Mucosa of stomach (tissue), 1 donor: ENCODE data around the gene SCARB1.

Experiments used
- H3K27me3 ChIP-seq: one replicate; pipeline ENCODE4 v1.7.0; 2013; ENCODE audit warnings: mild to moderate bottlenecking, low read length; ENCODE audit not compliant: control insufficient read depth, insufficient read depth
- H3K36me3 ChIP-seq: one replicate; pipeline ENCODE4 v1.7.0; 2013; ENCODE audit warnings: low read length; ENCODE audit not compliant: control insufficient read depth, insufficient read depth
- H3K4me1 ChIP-seq: one replicate; pipeline ENCODE4 v1.7.0; 2013; ENCODE audit warnings: mild to moderate bottlenecking, low read length; ENCODE audit not compliant: control insufficient read depth, insufficient read depth
- H3K4me3 ChIP-seq: one replicate; pipeline ENCODE4 v1.7.0; 2013; ENCODE audit warnings: low read length
- H3K9ac ChIP-seq: one replicate; pipeline ENCODE4 v1.7.0; 2013; ENCODE audit warnings: mild to moderate bottlenecking, low read length, moderate library complexity
- H3K9me3 ChIP-seq: one replicate; pipeline ENCODE4 v1.7.0; 2013; ENCODE audit warnings: mild to moderate bottlenecking, low read length, moderate library complexity; ENCODE audit not compliant: control insufficient read depth
- donor health status: Pancreatic carcinoma.

SCARB1 gene

GRCh38 chr12:124765581-124766489, 97.8 kb downstream of the SCARB1 start:
- Histone ChIP-seq H3K4me1 (no peaks in the 10 kb centered on the region), H3K4me3 (no peak overlapping the region), H3K27me3 (no peaks in the 10 kb centered on the region), H3K9ac (no peak overlapping the region), H3K36me3 (no peaks in the 10 kb centered on the region), H3K9me3 (no peaks in the 10 kb centered on the region)

GRCh38 chr12:124764870-124765580, 98.6 kb downstream of the SCARB1 start:
- Histone ChIP-seq H3K4me1 (peaks cover 3% of the 10 kb centered on the region), H3K27me3 (no peaks in the 10 kb centered on the region), H3K4me3 (no peak overlapping the region), H3K36me3 (no peaks in the 10 kb centered on the region), H3K9me3 (no peaks in the 10 kb centered on the region), H3K9ac (no peak overlapping the region)

DNA sequence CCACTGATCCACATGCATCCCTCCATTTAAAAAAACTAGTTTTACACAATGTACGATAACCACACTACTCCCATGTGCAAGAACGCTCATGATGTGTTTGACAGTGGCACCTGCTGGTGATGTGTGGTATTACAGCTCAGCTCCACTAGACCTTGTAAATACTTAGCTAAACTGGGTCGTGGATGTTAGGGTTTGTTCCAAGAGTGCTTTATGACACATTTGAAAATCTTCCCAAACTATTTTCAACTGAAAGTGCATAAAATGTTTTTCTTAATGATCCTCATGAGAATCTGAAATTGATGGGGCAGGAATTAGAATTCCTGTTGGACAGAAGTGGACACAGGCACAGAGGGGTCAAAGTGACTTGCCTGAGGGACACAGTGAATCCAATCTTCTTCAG, 99.2 kb downstream of the SCARB1 start:
- Histone ChIP-seq H3K4me1 (peaks cover 8% of the 10 kb centered on the region), H3K9me3 (no peaks in the 10 kb centered on the region), H3K4me3 (no peak overlapping the region), H3K27me3 (no peaks in the 10 kb centered on the region), H3K9ac (no peak overlapping the region), H3K36me3 (no peaks in the 10 kb centered on the region)

DNA sequence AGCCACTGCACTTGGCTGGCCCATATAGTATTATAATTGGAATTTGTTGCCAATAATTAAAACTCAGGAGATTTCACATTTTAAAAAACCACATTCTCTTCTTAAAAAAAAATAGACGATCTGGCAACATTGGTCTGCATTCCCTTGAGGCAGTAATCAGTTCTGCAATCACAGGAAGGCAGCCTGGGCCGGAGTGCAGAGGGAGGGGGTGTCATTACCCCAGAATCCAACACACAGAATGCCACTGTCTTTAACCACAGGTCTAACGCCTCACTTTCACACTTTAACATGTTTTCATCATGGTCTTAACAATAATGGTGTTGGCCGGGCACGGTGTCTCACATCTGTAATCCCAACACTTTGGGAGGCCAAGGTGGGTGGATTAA, 100.1 kb downstream of the SCARB1 start:
- no peaks in the 10 kb centered on the region for H3K36me3 ChIP-seq
- peaks cover 8% of the 10 kb centered on the region for H3K4me1 ChIP-seq
- H3K4me3 ChIP-seq = no peak overlapping the region
- no peaks in the 10 kb centered on the region for H3K27me3 ChIP-seq
- no peaks in the 10 kb centered on the region for H3K9me3 ChIP-seq
- H3K9ac ChIP-seq = no peak overlapping the region

DNA sequence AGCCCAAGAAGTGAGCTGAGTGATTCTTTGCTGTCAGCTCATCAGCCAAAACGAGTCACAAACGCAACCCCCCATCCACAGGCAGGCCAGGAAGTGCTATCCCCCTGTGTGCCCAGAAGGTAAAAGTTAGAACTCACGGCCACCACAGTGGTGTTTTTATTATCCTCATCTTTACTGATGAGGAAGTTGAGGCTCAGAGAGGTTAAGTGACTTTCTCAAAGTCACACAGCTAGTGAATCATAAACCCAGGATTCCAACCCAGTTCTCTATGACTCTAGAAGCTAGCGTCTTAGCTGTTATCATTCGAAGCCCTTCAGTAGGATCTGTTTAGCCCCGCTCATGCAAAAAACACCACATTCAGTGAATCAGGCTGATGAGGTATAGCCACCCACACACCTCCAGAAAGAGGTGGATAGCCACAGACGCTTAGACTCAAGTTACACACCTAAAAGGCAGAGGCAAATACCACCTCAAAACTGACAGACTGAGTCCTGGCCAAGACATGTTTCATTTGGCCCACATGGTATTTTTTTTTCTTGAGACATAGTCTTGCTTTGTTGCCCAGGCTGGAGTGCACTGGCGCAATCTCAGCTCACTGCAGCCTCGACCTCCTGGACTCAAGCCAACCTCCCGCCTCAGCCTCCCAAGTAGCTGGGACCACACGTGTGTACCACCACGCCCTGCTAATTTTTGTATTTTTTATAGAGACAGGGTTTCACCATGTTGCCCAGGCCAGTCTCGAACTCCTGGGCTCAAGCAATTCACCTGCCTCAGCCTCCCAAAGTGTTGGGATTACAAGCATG, 100.7 kb downstream of the SCARB1 start:
- no peaks in the 10 kb centered on the region for H3K36me3 ChIP-seq
- H3K4me1 ChIP-seq = peaks cover 8% of the 10 kb centered on the region
- H3K9ac ChIP-seq = no peak overlapping the region
- no peak overlapping the region for H3K4me3 ChIP-seq
- H3K9me3 ChIP-seq = no peaks in the 10 kb centered on the region
- no peaks in the 10 kb centered on the region for H3K27me3 ChIP-seq

- Histone ChIP-seq H3K36me3 (no peaks in the 10 kb centered on the region), H3K4me3 (no peak overlapping the region), H3K9ac (no peak overlapping the region), H3K4me1 (peaks cover 8% of the 10 kb centered on the region), H3K9me3 (no peaks in the 10 kb centered on the region), H3K27me3 (no peaks in the 10 kb centered on the region)
Observed at GRCh38 chr12:124762384-124762783, 101.3 kb downstream of the SCARB1 start.

GRCh38 chr12:124761871-124762270, 101.8 kb downstream of the SCARB1 start:
- Histone ChIP-seq H3K4me3 (no peak overlapping the region), H3K9me3 (no peaks in the 10 kb centered on the region), H3K36me3 (no peaks in the 10 kb centered on the region), H3K9ac (no peak overlapping the region), H3K27me3 (no peaks in the 10 kb centered on the region), H3K4me1 (peaks cover 8% of the 10 kb centered on the region)

DNA sequence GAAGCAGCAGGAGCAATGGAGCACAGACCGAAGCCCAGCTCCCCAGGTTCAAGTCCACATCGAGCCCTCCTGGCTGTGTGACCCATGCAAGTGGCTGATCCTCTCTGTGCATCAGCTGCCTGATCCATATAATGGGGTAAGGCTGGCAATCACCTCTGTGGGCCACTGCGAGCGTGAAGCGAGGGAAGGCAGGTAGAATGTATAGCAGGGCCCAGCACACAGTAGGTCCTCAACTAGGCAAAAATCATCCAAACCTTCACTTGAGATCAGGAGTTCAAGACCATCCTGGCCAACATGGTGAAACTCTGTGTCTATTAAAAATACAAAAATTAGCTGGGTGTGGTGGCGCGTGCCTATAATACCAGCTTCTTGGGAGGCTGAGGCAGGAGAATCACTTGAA, 102.6 kb downstream of the SCARB1 start:
- no peaks in the 10 kb centered on the region for H3K36me3 ChIP-seq
- H3K9me3 ChIP-seq = no peaks in the 10 kb centered on the region
- H3K27me3 ChIP-seq = no peaks in the 10 kb centered on the region
- H3K4me1 ChIP-seq = peaks cover 8% of the 10 kb centered on the region
- no peak overlapping the region for H3K9ac ChIP-seq
- no peak overlapping the region for H3K4me3 ChIP-seq

GRCh38 chr12:124760560-124760959, 103.1 kb downstream of the SCARB1 start:
- Histone ChIP-seq H3K9ac (no peak overlapping the region), H3K4me1 (peaks cover 11% of the 10 kb centered on the region), H3K27me3 (no peaks in the 10 kb centered on the region), H3K36me3 (no peaks in the 10 kb centered on the region), H3K4me3 (no peak overlapping the region), H3K9me3 (no peaks in the 10 kb centered on the region)

DNA sequence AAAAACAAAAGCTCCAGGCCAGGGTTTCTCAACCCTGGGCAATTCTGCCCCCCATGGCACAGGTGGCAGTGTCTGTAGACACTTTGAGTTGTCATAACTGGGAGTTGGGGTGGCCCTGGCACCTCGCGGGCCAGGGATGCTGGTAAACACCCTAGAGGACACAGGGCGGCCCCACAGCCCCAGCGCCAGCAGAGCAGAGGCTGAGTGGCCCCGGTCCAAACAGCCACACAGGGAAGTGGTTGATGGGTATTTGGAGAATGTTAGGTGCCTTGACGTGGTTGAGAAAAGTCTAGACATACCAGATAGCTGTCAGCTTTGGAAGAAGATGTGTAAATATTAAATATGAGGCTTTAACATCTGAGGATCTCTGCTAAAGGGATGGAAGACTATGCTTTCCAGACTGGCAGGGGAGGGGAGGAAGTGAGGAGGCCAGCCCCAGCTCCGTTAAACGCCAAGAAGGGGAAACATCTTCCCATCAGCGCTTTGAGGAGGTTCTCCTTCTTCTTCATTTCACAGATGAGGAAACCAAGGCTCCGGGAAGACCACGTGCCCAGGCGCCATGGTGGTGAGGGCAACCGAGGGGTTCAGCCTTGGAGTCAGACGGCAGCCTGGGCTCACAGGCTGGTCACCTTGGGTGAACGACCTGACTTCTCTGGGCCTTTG, 103.7 kb downstream of the SCARB1 start:
- Histone ChIP-seq H3K9me3 (no peaks in the 10 kb centered on the region), H3K36me3 (no peaks in the 10 kb centered on the region), H3K4me3 (no peak overlapping the region), H3K9ac (no peak overlapping the region), H3K27me3 (no peaks in the 10 kb centered on the region), H3K4me1 (peaks cover 16% of the 10 kb centered on the region)

- Histone ChIP-seq H3K9ac (no peak overlapping the region), H3K4me1 (peaks cover 28% of the 10 kb centered on the region), H3K9me3 (no peaks in the 10 kb centered on the region), H3K4me3 (no peak overlapping the region), H3K27me3 (no peaks in the 10 kb centered on the region), H3K36me3 (no peaks in the 10 kb centered on the region)
Observed at GRCh38 chr12:124758266-124759220, 105.1 kb downstream of the SCARB1 start.
